D721Med (cell line): Measurements from ENCODE around the gene TRIOBP.

Experiments
- DNase-seq: peaks from one replicate; pipeline ENCODE4 v3.0.0; 2011; ENCODE audit warnings: low spot score; ENCODE audit not compliant: insufficient read length
- FAIRE-seq: peaks from 2 replicates; lab custom pipeline; 2011; peaks lifted over from hg19 to GRCh38; lab: Jason Lieb, UNC
- CTCF ChIP-seq: IDR thresholded peaks from 2 replicates; pipeline ENCODE4 v1.5.1; 2012; ENCODE audit warnings: mild to moderate bottlenecking, control low read depth; ENCODE audit not compliant: insufficient read depth; ENCODE audit errors: missing control alignments

The TRIOBP gene

GRCh38 chr22:37758694-37759093 lies 61.8 kb downstream of the TRIOBP start:
- DNase-seq: no peak
- no peak for TF ChIP-seq CTCF
- FAIRE-seq: no peak

DNA sequence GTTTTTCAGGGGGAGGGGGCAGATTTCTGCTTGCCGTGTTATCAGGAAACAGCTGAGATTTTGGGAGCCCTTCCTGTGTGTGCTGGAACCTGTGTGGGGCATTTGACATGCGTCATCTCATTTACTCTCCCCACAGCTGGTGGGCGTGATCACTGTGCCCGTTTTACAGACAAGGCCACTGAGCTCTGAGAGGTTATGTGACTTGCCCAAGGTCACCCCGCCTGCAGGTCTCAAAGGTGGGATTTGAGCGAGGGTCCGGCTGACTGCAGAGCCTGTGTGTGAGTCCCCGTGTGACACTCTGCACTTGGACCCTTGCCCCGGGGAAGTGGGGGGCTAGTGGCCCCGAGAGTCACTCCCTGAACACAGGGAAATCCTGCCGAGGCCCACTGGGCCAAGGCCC lies 62.4 kb downstream of the TRIOBP start:
- FAIRE-seq (no peak), DNase-seq (no peak)

GRCh38 chr22:37760152-37760551 lies 63.3 kb downstream of the TRIOBP start:
- DNase-seq: no peak
- FAIRE-seq: no peak
- TF ChIP-seq CTCF: no peak

More for the DNA sequence above, 62.4 kb downstream of the TRIOBP start:
- TF ChIP-seq CTCF: no peak

- FAIRE-seq (no peak), DNase-seq (no peak)
- no peak for TF ChIP-seq CTCF
Measured at GRCh38 chr22:37762389-37762836, 65.6 kb downstream of the TRIOBP start.

GRCh38 chr22:37763012-37763411 lies 66.2 kb downstream of the TRIOBP start:
- no peak for DNase-seq
- FAIRE-seq: no peak
- no peak for TF ChIP-seq CTCF

GRCh38 chr22:37763652-37764051 lies 66.8 kb downstream of the TRIOBP start:
- no peak for FAIRE-seq
- TF ChIP-seq CTCF: no peak
- no peak for DNase-seq

GRCh38 chr22:37764622-37765021 lies 67.8 kb downstream of the TRIOBP start:
- DNase-seq: no peak
- TF ChIP-seq CTCF: no peak
- FAIRE-seq: no peak
